T-helper 9 cell (primary cell): Measurements from ENCODE around the gene EIF3CL.
"Not testable (repeated sequence)": the region's sequence is repeated elsewhere in the genome, so short reads cannot be mapped to it uniquely, and the experiment has no call there.

Source experiments
- DNase-seq: peaks from one replicate; pipeline ENCODE4 v3.0.0-alpha.2; 2020
- total RNA-seq, 2 donors: gene quantifications; one replicate each; lab custom pipeline; 2026; lab: John Stamatoyannopoulos, UW

Gene EIF3CL, protein sequence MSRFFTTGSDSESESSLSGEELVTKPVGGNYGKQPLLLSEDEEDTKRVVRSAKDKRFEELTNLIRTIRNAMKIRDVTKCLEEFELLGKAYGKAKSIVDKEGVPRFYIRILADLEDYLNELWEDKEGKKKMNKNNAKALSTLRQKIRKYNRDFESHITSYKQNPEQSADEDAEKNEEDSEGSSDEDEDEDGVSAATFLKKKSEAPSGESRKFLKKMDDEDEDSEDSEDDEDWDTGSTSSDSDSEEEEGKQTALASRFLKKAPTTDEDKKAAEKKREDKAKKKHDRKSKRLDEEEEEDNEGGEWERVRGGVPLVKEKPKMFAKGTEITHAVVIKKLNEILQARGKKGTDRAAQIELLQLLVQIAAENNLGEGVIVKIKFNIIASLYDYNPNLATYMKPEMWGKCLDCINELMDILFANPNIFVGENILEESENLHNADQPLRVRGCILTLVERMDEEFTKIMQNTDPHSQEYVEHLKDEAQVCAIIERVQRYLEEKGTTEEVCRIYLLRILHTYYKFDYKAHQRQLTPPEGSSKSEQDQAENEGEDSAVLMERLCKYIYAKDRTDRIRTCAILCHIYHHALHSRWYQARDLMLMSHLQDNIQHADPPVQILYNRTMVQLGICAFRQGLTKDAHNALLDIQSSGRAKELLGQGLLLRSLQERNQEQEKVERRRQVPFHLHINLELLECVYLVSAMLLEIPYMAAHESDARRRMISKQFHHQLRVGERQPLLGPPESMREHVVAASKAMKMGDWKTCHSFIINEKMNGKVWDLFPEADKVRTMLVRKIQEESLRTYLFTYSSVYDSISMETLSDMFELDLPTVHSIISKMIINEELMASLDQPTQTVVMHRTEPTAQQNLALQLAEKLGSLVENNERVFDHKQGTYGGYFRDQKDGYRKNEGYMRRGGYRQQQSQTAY
- total RNA-seq: 0.24 to 0.56 reads per million in 2 donors

DNA sequence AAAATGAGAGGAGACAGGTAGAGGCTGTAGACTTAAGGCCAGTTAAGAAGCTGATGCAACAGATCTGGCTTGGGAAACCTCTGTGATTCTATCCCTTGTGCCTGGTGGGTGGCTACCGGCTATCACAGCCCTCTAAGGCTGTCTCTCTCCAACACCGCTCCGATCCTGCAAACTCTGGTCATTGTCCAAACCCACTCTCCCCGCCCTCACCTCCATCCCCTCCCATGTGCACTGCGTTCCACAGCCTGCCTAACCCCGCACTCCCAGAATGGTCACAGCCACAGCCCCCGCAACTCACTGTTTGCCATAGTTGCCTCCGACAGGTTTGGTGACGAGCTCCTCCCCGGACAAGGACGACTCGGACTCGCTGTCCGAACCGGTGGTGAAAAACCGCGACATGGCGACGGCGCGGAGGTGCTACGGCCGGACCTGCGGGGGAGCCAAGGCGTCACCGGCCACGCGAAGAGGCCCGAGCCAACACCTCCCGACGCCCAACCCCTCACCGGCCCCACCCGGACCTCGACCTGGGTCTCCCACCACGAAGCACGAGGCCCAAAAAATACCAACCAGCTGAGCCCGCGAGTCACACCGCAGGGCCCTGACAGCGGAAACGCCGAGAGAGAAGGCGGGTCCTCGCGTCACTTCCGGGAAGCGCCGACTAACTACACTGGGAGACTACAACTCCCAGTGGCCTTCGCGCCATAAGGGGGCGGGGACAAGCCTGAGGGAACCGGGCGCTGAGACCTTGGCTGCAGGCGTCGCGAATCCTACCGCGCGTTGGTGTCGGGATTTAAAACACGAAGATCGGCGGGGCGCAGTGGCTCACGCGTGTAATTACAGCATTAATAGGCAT, at the start of gene EIF3CL:
EIF3CL (minus strand) TSS at position 622 of the 853 bp plus-strand sequence; CDS start at position 399, 223 bp downstream.
- DNase-seq: not testable (repeated sequence)

DNA sequence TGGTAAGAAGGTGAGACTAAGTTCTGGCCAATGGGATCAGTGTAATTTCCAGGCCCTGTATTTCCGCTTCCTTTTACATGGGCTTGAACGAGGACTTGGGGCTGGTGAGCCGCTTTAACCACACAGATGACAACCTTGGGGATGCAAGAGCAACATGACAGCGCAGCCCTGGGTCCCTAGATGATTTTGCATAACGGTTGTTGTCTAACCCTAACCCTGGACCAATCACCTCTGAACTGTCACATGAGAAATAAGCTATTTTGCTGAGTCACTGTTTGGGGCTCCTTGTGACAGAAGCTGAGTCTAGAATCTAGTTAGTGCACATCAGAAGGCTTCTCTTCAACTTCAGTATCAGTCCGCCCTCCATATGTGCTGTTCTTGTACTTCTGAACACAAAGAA, 43.4 kb upstream of the EIF3CL start:
- DNase-seq: not testable (repeated sequence)

DNA sequence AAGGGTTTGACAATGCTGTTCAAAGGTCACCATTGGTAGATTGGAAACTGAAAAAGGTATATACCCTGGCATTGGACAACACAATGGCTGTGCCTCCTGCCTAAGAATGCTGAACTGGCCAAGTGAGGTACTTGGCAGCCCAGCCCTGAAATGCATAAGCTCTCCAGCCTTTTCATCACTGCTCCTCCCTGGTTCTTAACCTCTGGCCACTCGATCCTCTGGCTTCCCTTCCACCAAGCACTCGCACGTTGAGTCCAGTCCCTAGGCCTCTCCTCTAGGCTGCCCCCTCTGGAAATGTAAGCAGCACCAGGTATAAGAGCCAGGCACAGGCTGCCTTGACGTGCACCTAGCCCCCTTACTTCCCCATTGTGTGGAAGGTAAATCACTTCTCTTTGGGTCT, 42.7 kb upstream of the EIF3CL start:
- not testable (repeated sequence) for DNase-seq

DNA sequence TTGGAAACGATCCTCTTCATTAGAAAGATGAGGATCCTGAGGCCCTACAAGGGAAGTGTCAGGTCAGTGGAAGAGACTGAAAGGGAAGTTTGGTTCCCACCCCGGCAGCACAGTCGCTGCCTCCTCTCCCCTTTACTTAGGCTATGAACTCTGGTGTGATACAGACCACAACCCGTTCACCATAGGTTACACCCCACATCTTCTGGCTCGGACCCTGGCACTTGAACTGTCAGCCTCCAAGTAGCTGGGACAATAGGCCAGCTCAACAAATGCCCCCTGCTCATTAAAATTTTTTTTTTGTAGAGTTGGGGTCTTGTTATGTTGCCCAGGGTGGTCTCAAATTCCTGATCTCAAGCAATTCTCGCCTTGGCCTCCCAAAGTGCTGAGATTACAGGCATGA, 40.3 kb upstream of the EIF3CL start:
- DNase-seq: not testable (repeated sequence)

DNA sequence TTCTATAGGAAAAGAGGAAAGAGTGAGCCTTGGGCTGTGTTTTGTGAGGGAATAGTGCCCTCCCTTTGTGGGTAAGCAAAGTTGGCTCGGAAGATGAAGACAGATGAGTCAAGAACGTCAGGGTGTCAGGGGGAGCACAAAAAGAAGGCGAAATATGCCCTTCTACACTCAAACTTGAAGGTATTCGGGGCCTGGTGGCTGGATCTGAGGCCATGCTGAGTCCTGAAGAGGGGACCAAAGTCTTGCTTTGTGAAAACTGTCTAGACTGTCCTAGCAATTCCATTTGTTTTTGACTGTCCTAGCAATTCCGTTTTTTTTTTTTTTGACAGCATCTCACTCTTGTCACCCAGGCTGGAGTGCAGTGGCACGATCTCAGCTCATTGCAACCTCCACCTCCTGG, 35.3 kb upstream of the EIF3CL start:
- DNase-seq: not testable (repeated sequence)

DNA sequence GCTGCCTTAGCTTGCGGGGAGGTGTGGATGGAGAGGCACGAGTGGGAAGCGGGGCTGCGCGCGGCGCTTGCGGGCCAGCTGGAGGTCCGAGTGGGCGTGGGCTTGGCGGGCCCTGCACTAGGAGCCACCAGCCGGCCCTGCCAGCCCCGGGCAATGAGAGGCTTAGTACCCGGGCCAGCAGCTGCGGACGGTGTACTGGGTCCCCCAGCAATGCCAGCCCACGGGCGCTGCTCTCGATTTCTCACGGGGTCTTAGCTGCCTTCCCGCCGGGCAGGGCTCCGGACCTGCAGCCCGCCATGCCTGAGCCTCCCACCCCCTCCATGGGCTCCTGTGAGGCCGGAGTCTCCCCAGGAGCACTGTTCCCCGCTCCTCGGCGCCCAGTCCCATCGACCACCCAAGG, 31.7 kb upstream of the EIF3CL start:
- DNase-seq: not testable (repeated sequence)

DNA sequence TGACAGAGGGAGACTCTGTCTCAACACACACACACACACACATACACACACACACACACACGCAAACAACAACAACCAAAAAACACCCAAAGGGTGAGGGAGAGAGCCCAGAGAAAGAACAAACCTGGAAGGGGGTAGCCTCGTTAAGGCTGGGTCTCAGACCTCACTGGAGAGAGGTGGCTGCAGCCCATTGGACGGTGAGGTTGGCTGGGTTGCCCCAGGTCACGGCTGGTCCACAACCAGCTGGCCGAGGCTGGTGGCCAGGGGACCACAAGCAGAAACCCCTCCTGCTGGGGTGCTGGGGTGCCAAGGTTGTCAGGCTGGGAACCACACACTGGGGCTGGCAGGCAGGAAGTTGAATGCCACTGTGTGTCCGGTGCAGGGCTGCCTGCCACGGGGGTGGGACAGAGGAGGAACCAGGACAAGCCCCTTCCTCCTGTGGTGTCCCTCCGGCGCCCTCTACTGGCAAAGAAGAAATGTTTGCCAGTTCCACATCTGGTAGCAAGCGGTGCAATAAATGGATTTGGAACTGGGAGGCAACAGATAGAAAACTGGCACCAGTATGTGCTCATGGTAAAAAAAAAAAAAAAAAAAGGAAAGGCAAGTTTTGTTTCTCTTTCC, 22.5 kb upstream of the EIF3CL start:
- not testable (repeated sequence) for DNase-seq

DNA sequence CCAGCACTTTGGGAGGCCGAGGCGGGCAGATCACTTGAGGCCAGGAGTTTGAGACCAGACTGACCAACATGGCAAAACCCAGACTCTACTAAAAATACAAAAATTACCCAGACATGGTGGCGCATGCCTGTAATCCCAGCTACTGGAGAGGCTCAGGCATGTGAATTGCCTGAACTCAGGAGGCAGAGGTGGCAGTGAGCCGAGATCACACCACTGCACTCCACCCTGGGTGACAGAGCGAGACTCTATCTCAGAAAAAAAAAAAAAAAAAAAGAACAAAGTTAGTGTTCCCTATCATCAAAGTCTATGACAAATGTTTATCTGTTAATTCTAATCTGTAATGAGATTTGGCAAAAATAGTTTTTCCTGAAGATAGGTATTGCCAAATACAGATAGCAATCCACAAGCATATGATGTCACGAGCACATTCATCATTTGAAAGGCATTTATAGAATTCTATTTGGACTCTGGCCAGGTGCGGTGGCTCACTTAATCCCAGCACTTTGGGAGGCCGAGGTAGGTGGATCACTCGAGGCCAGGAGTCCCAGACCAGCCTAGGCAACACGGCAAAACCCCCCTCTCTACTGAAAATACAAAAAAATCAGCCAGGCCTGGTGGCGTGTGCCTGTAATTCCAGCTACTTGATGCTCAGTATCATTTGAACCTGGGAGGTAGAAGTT, 17.6 kb upstream of the EIF3CL start:
- DNase-seq: not testable (repeated sequence)

DNA sequence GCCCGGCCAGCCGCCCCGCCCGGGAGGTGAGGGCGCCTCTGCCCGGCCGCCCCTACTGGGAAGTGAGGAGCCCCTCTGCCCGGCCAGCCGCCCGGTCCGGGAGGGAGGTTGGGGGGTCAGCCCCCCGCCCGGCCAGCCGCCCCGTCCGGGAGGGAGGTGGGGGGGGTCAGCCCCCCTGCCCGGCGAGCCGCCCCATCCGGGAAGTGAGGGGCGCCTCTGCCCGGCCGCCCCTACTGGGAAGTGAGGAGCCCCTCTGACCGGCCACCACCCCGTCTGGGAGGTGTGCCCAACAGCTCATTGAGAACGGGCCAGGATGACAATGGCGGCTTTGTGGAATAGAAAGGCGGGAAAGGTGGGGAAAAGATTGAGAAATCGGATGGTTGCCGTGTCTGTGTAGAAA, 13.4 kb upstream of the EIF3CL start:
- not testable (repeated sequence) for DNase-seq

DNA sequence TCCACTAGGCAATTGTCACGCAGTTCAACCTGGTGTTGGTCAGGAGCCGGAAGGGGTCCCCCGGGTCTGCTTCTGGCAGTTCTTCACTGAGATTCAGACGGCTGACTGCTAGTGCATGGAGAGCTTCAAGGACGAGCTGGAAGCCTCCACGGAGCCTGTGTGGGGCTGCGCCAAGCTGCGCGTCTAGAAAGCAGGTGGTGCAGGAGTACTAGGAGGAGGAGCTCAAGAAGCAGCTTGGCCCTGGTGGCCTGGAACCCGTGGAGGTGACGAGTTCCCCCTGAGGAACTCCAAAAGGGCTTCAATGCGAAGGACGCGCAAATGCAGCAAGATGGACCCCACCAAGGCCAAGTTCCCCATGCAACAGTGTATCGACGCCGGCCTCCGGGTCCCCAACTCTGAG, 10.9 kb upstream of the EIF3CL start:
- not testable (repeated sequence) for DNase-seq

DNA sequence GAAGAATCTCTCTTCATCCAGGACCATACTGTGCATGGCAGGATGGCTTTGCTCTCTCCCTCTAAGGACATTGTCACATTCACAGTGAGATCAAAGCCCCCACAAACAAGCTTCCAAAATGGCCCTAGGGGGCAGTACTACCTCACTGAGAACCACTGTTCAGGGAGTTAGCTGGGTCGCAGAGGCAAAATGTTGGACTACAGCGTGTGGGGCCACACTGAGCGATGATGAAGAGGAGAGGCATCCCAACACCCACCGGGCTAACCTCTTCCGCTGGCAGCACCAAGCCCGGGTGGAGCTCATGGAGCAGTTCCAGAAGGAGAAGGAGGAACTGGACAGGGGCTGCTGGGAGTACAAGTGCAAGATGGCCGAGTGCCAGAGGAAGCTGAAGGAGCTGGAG, 9.9 kb upstream of the EIF3CL start:
- DNase-seq: not testable (repeated sequence)

DNA sequence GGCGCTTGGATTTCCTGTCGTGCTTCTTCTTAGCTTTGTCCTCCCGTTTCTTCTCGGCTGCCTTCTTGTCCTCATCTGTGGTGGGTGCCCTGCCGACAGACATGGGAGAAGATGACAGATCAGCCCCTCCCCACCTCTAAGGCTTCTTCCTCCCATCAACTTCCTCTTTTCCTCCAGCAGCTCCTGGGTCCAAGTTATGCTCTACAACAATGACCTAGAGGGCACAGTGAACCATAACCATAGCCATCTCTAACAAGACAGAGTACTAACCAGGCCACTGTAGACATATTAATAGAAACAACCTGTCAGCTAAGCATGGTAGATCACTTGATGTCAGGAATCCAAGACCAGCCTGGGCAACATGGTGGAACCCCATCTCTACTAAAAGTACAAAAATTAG, 11.6 kb downstream of the EIF3CL start:
- DNase-seq: not testable (repeated sequence)

DNA sequence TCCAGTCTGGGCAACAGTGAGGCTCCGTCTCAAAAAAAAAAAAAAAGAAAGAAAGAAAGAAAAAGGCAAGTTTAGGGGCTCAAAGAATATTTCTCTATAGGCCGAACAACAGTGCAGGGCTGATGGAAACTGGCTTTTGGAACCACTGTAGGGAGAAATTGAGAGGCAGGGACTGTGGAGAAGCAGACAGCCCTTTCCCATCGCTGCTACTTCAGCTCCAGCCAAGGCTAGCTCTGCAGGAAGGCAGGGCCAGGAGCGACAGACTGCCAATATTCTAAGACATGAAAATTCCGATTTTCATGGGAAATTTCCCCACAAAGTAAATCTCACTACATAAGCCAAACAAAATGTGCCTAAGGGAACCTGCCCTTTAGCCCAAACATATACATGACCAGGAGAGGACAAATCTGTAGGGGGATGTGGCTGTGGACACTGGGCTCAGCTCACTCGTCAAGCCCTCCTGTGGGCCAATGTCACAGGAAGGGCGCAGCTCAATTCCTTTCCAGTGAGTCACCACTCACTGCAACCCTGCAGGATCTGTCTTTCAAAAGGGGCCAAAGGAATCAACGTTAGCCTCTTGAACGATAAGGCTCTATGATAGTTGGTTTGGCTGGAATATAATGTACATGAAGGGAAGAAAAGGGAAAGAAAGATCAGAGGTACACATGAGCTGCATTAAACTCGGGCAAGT, 21.3 kb downstream of the EIF3CL start:
- DNase-seq: not testable (repeated sequence)

DNA sequence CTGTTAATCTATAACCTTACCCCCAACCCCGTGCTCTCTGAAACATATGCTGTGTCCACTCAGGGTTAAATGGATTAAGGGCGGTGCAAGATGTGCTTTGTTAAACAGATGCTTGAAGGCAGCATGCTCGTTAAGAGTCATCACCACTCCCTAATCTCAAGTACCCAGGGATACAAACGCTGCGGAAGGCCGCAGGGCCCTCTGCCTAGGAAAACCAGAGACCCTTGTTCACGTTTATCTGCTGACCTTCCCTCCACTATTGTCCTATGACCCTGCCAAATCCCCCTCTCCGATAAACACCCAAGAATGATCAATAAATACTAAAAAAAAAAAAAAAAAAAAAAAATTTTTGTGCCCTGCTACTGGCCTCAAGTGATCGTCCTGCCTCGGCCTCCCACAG, 25.8 kb downstream of the EIF3CL start:
- DNase-seq: not testable (repeated sequence)

DNA sequence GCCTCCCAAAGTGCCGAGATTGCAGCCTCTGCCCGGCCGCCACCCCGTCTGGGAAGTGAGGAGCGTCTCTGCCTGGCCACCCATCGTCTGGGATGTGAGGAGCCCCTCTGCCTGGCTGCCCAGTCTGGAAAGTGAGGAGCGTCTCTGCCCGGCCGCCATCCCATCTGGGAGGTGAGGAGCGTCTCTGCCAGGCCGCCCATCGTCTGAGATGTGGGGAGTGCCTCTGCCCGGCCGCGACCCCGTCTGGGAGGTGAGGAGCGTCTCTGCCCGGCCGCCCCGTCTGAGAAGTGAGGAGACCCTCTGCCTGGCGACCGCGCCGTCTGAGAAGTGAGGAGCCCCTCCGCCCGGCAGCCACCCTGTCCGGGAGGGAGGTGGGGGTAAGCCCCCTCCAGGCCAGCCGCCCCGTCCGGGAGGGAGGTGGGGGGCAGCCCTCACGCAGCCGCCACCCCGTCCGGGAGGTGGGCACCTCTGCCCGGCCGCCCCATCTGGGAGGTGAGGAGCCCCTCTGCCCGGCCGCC, 26.5 kb downstream of the EIF3CL start:
- DNase-seq: not testable (repeated sequence)

DNA sequence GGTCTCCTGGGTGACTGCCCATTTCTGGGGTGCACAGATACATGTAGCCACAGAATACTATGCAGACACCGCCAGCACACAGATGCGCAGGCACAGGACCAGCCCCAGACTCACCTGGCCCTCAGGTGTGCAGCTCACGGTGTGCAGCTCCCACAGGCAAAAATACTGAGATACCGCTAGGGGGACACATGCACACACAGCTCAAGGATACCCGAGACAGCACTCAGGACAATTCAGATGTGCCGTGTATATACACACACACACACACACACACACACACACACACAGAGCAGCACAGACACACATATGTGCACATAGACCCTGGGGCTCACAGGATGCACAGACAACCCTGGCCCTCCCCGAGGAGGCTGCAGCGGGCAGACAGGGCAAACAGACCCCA, 28.5 kb downstream of the EIF3CL start:
- DNase-seq: not testable (repeated sequence)

DNA sequence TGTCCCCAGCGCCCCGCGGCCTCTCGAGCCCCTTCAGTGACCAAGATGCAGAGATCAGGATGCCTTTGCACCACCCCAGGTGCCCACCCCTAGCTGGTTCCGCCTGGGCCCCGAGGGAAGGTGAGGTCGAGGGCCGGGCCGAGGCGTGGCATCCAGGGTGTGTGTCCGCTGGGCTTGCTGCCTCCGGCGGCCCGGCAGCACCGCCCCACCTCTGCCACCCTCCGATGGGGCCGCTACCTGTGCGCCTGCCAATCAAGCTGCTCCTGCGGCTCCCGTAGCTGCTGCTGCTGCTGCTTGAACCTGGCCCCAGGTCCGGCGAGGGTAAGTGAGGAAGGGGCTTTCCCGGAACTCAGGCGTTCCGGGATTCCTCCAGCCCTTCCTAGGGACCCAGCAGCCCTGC, 29.4 kb downstream of the EIF3CL start:
- DNase-seq: not testable (repeated sequence)

DNA sequence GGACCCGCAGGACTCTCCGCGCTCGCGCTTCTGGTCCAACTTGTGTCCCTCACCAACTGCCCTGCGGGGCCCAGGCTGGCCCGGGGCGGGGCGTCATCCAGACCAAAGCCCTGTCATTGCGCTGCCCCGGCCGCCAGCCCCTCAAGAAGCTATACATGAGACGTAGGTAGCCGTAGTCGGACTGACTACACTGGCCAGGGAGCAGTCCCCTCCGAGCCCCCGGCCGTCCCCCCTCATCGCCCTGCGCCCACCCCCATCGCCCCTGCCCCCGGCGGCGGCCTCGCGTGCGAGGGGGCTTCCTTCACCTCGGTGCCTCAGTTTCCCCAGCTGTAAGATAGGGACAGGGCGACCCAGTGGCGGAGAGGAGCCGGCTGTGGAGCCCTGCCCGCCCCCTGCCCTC, 35.7 kb downstream of the EIF3CL start:
- not testable (repeated sequence) for DNase-seq

DNA sequence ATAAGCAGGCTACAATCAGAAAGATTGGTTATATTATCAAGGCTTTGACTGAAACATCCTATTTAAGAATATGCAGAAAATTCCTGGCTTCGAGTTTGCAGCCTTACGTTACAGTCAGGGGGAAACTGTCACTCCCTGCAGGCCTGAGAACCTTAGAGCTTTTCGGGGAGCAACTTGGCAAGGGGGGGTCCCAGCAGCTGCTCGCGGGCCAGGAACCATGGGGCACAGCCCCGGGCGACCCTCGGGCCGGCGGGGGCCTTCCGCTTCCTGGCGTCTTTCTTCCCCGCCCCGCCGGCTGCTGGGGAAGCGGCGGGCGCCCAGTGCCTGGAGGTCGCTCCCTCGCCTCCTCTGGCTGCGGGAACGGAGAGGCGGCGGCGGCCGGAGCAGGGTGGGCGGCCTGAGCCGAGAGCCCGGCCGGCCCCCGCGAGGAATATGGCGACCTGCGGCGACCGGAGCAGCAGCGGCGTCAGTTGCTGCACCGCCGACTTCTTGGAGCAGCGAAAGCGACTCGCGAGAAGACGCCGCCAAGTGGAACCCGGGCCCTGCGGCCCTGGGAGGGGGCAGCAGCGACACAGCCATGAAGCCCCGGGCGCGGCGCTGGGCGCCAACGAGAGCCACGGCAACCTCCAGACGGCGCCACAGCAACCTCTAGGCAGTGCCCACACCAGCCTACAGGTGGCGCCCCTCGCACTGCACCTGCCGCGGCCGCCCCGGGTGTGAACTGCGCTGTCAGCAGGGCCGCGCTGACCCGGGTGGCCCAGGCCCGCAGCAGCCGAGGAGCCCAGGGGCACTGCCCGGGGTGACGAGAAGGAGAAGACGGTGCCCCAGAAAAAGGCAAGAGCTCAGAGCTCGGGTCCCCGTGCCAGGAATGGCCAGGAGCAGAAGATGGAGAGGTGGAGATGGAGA, 39.1 kb downstream of the EIF3CL start:
- DNase-seq: peak; percentile 2
